ENCODE results near the gene SNAP29. TPM values are rescaled to one million over a fixed set of nuclear protein-coding genes. Genes with fewer than 3 reads are reported as not detected.

Gene SNAP29
- total RNA-seq, 1 experiment from 2014 or later: 17.9 TPM

DNA sequence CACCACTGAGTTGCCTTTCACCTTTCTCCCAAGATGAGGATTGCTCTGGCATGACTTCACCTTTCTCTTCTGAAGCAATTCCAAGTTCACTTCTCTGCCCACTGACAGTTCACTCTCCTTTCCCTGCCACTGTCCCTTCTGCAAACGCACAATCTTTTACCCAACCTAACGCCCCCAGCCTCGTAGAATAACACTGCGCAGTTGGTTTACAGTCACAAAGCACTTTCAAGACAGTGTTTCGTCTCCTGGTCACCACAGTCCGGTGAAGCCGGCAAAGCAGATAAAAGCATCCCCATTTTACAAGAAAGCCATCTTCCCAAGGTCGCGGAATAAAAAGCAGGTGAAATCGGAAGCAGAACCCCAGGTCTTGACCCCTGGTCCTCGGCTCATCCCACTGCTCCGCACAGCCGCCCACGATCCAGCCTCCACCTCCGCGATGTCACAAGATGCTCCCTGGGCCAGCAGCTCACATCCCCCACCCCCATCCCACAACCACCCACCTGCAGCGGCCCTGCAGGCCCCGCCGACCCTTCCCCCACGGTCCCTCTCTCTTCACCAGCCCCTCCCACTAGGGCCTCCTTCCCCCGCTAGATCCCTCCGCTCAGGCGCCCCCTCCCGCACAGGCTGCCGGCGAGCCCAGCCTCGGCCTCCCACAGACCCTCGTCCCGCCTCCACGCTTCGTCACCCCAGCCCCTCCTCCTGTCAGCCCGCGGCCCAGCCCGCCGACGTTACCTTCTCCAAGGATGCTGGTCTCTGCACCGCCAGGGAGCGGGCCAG lies 781 bp upstream of the SNAP29 start:
- peaks cover 2% of the 10 kb centered on the region for H4K20me1 ChIP-seq (ENCODE audit: control insufficient read depth, insufficient read depth, insufficient read length)
- H3K14ac ChIP-seq (ENCODE audit: insufficient read depth, low read length): peak overlapping the region; percentile 50; the same call in 1 of the 2 replicates
- H3K27me3 Mint-ChIP-seq (ENCODE audit: low read depth): no peaks in the 10 kb centered on the region
- H3K79me2 ChIP-seq (ENCODE audit: insufficient read depth, low read length): peaks cover 5% of the 10 kb centered on the region; the same call in 1 of the 2 replicates
- no peak overlapping the region for H2BK20ac ChIP-seq (ENCODE audit: low read depth, low read length, poor library complexity, severe bottlenecking)
- H3K23ac ChIP-seq (ENCODE audit: insufficient read length, low read depth, low read length): no peak overlapping the region
- no peak overlapping the region for H3T11ph ChIP-seq (ENCODE audit: low read length)
- peak overlapping the region; percentile 88 to 91 for H3K4me3 Mint-ChIP-seq
- H3K27ac Mint-ChIP-seq: peak overlapping the region; percentile 21 to 95 (median 88)
- peak; percentile 94 for DNase-seq
- H3K36me3 Mint-ChIP-seq (ENCODE audit: insufficient read depth in 1 of 3, low read depth in 3 of 3): no peaks in the 10 kb centered on the region; a peak in 1 of 7 replicates
- H2BK12ac ChIP-seq (ENCODE audit: insufficient read length, low read depth, low read length): no peak overlapping the region
- H2BK5ac ChIP-seq (ENCODE audit: insufficient read length, low read length): no peak overlapping the region
- TF ChIP-seq, protein P1, sequence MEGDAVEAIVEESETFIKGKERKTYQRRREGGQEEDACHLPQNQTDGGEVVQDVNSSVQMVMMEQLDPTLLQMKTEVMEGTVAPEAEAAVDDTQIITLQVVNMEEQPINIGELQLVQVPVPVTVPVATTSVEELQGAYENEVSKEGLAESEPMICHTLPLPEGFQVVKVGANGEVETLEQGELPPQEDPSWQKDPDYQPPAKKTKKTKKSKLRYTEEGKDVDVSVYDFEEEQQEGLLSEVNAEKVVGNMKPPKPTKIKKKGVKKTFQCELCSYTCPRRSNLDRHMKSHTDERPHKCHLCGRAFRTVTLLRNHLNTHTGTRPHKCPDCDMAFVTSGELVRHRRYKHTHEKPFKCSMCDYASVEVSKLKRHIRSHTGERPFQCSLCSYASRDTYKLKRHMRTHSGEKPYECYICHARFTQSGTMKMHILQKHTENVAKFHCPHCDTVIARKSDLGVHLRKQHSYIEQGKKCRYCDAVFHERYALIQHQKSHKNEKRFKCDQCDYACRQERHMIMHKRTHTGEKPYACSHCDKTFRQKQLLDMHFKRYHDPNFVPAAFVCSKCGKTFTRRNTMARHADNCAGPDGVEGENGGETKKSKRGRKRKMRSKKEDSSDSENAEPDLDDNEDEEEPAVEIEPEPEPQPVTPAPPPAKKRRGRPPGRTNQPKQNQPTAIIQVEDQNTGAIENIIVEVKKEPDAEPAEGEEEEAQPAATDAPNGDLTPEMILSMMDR (conservative IDR thresholded peaks at IDR 0.05): no peak
- peak overlapping the region; percentile 97 for H3K4me2 ChIP-seq (ENCODE audit: insufficient read depth, insufficient read length, low read length)
- H4K8ac ChIP-seq (replicated peaks; ENCODE audit: insufficient read length, low read depth, low read length): no peak overlapping the region
- H4K91ac ChIP-seq (ENCODE audit: insufficient read length, low read depth, low read length): no peak overlapping the region
- H2BK15ac ChIP-seq (ENCODE audit: low read depth, low read length): no peak overlapping the region
- no peak overlapping the region for H2AFZ ChIP-seq (ENCODE audit: low read length)
- H3K27ac ChIP-seq (ENCODE audit: insufficient read length, low read depth, low read length): no peak overlapping the region
- H3K4me1 ChIP-seq (ENCODE audit: insufficient read depth, low read length): peaks cover 8% of the 10 kb centered on the region
- H3K56ac ChIP-seq (ENCODE audit: insufficient read length, low read depth, low read length): no peak overlapping the region
- peaks cover 5% of the 10 kb centered on the region for H3K79me1 ChIP-seq (ENCODE audit: insufficient read depth, low read depth, low read length, poor library complexity, severe bottlenecking)
- peaks cover 28 to 29% of the 10 kb centered on the region in 2 experiments for H3K4me1 Mint-ChIP-seq
- no CpG with 5 or more reads among the region's 38 CpGs for WGBS (ENCODE audit: extremely low coverage, insufficient read length, low lambda C conversion rate)
- H4K5ac ChIP-seq (ENCODE audit: insufficient read length, low read depth, low read length): no peak overlapping the region
- H3K18ac ChIP-seq (ENCODE audit: insufficient read length, low read depth, low read length): peak overlapping the region; percentile 18
- no peak overlapping the region for H2BK120ac ChIP-seq (ENCODE audit: low read depth, low read length, poor library complexity, severe bottlenecking)
- H3K9me3 ChIP-seq (ENCODE audit: control insufficient read depth, low read depth, low read length): no peaks in the 10 kb centered on the region
- peak overlapping the region; percentile 65 for H3K9ac ChIP-seq (ENCODE audit: extremely low read depth, insufficient read length, low read length)
- no peaks in the 10 kb centered on the region for H3K27me3 ChIP-seq (ENCODE audit: insufficient read depth, low read length)
- H3K23me2 ChIP-seq (ENCODE audit: insufficient read length, low read depth, low read length, poor library complexity, severe bottlenecking): peaks cover 11% of the 10 kb centered on the region
- no peaks in the 10 kb centered on the region for H3K9me3 Mint-ChIP-seq
- H2AK5ac ChIP-seq (ENCODE audit: insufficient read length, low read length): no peak overlapping the region
- H3K4ac ChIP-seq (ENCODE audit: low read depth, low read length): no peak overlapping the region

Measured in H9 (cell line).